HK-2 (cell line): ENCODE results near the gene TMEM91.
"Not testable (repeated sequence)": the region's sequence is repeated elsewhere in the genome, so short reads cannot be mapped to it uniquely, and the experiment has no call there.

Experiments used
- DNase-seq: peaks from one replicate; pipeline ENCODE4 v3.0.0-alpha.2; 2018; ENCODE audit not compliant: unreplicated experiment

TMEM91 gene

GRCh38 chr19:41353466-41354342 lies 22.6 kb upstream of the TMEM91 start, which contains the start of gene TGFB1:
Gene TGFB1, minus strand, starts transcription at chr19:41353922. Its CDS starts 878 bp downstream, at chr19:41353044.
- peak; percentile 90 for DNase-seq

- DNase-seq = no peak
Observed at GRCh38 chr19:41354343-41354953, 21.9 kb upstream of the TMEM91 start.

- DNase-seq = no peak
Observed at GRCh38 chr19:41355035-41355434, 21.3 kb upstream of the TMEM91 start.

DNA sequence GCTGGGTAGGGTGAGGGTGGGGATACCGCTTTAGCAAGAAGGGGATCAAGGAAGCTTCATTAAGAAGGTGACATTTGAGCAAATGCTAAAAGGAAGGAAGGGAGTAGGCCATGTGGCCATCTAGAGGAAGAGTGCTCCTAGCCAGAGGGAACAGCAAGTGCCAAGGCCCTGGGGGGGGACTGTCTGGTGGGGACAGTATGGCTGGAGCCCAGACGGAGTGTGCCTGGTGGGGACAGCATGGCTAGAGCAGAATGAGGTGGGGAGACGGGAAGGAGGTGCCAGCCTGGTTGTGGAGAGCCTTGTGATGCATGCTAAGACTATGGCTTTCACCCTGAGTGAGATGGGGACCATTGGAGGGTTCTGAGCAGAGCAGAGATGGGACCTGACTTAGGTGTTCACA lies 20.5 kb upstream of the TMEM91 start:
- no peak for DNase-seq

DNA sequence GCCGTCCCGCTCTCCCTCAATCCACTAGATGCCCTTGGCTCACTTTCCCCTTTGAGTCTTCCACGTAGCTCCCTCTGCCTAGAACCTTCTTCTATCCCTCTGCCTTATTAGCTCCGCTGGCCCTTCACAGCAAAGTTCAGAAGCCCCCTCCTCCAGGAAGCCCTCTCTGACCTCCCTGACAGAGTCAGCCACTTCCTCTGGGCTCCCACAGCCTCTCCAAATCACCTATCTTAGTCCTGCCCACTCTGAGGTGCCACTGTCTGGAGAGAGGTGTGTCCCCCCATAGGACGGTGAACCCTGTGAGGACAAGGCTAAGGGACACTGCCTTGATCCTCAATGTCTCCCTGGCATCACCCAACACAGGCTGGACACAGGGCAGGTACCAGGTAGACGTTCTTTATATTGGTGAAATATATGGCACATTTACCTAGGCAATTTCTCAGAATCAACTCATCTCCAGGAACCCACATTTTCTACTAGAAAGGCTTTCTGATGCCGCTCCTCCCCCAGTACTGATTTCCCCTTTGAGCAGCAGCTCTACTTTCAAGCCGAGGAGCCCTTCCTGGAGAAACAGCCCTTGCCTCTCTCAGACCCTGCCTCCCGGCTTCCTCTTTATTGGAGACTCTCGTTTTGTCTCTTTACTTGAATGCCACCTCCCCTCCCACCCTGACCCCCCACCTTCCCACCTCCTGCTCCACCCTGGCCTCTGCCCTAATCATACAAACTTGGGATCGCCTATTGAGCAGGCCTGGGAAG lies 19.2 kb upstream of the TMEM91 start:
- no peak for DNase-seq

GRCh38 chr19:41357746-41358145 lies 18.6 kb upstream of the TMEM91 start:
- DNase-seq = no peak

DNA sequence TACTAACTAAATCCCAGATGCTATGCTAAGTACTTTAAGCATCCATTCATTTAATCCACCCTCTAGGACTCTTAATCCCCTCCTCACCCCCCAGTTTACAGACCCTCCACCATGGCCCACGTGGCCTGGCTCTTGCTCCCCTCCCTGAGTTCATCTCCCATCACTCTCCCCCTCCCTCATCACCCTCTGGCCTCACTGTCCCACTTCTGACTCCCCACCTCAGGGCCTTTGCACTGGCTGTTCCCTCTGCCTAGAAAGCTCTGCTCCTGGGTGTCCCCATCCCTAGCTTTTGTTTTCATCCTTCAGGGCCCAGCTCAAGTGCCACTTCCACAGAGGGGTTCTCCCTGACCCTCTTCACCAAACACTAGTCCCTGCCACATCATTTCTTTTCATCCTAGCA lies 16.6 kb upstream of the TMEM91 start:
- no peak for DNase-seq

DNA sequence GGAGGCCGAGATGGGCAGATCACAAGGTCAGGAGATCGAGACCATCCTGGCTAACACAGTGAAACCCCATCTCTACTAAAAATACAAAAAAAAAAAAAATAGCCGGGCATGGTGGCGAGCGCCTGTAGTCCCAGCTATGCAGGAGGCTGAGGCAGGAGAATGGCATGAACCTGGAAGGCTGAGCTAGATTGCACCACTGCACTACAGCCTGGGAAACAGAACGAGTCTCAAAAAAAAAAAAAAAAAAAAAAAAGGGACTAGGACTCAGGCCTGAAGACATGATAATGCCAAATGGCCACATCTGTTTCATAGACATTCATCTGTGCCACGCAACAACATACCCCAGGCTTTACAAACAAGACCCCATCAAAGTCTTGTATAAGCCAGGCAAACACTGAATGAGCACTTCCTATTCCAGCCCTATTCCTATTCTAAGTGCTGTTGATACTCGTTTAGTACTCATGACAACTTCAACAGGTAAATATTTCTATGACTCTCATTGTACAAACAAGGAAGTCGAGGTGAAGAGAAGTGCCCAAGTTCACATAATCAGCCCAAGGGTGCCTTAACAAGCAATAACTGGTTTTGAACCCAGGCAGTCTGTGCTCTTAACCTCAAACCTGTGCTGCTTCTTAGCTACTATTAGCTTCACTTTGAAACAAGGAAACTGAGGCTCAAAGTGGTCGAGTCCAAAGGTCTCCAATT lies 14.0 kb upstream of the TMEM91 start:
- DNase-seq = no peak

- DNase-seq = no peak
Observed at GRCh38 chr19:41363371-41363752, 13.0 kb upstream of the TMEM91 start.

GRCh38 chr19:41363753-41364523 lies 12.4 kb upstream of the TMEM91 start, which contains the start of gene B9D2:
Gene B9D2, minus strand, starts transcription at chr19:41364149. Its CDS starts 630 bp downstream, at chr19:41363519.
- DNase-seq = peak; percentile 97

DNA sequence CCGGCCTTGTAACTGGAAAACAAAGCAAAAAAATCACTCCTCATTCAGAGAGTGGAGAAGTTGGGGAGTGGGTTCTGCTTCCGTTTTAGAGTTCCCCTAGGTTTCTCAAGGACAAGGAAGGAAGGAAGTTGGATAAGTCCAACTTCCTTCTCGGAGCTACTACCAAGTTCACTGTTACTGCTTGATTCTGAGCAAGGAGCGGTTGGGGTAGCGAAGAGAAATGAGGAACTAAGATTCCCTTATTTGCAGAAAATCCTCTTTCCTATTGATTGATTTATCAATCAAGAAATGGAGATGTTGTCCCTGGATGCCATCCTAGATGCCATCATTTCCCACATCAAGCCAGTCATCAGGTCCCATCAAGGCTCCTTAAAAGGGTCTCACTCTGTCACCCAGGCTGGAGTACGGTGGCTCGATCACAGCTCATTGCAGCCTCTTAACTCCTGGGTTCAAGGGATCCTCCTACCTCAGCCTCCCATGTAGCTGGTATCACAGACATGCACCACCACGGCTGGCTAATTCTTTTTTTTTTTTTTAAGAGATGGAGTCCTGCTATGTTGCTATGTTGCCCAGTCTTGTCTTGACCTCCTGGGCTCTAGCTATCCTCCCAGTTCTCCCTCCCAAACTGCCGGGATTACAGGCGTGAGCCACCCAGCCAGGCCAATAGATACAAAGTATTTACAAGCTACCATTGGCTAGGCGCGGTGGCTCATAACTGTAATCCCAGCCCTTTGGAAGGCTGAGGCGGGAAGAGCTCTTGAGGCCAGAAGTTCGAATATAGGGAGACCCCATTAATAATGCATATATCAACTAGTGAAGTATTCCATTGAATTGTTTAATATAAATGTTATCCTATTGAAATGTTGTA lies 11.6 kb upstream of the TMEM91 start:
- DNase-seq = no peak

DNA sequence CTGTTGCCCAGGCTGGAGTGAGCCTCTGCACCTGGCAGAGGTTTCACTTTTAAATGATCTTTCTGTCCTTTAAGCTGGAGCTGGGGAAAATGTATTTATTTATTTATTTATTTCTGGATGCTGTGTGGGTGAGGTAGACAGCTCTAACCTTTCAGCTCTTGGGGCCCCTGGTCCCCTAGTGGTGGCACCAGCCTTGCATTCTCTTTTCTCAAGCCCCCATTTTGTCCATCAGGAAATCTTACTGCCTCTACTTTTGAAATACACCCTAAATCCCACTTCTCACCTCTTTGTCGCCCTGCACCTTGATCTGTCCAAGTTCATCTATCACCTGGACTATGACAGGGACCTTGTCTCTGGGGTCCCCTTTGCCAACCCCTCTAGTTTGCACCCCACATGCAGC lies 10.2 kb upstream of the TMEM91 start:
- DNase-seq = no peak

DNA sequence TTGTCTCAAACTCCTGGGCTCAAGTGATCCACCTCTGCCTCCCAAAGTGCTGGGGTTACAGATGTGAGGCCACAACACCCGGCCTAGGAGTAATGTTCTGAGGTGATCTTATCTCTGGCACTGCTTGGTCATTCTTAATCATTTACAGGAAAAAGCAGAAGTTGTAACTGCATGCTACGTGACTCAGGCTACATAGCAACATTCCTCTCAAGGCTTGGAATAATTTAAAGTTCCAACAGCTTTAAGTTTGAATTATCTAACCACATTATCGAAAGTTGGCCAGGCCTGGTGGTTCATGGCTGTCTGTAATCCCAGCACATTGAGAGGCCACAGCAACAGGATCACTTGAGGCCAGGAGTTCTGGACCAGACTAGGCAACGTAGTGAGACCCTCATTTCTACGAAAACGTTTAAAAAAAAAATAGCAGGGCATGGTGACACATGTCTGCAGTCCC lies 8.5 kb upstream of the TMEM91 start:
- peak; percentile 48 for DNase-seq

DNA sequence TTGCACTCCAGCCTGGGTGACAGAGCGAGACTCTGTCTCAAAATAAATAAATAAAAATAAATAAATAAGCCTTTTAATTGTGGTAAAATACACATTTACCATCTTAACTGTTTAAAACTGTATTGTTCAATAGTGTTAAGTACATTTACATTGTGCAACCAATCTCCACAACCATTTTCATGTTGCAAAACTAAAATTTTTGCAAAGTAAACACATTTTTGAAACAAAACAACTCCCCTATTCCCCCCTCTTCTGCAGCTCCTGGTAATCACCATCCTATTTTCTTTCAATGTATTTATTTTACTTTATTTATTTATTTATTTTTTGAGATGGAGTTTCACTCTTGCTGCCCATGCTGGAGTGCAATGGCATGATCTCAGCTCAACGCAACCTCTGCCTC lies 6.6 kb upstream of the TMEM91 start:
- DNase-seq = no peak

DNA sequence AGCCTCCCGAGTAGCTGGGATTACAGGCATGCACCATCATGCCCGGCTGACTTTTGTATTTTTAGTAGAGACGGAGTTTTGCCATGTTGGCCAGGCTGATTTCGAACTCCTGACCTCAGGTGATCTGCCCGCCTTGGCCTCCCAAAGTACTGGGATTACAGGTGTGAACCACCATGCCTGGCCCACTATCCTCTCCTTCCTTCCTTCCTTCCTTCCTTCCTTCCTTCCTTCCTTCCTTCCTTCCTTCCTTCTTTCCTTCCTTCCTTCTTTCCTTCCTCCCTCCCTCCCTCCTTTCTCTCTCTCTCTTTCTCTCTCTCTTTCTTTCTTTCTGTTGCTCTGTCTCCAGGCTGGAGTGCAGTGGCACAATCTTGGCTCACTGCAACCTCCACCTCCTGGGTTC lies 5.2 kb upstream of the TMEM91 start:
- not testable (repeated sequence) for DNase-seq

DNA sequence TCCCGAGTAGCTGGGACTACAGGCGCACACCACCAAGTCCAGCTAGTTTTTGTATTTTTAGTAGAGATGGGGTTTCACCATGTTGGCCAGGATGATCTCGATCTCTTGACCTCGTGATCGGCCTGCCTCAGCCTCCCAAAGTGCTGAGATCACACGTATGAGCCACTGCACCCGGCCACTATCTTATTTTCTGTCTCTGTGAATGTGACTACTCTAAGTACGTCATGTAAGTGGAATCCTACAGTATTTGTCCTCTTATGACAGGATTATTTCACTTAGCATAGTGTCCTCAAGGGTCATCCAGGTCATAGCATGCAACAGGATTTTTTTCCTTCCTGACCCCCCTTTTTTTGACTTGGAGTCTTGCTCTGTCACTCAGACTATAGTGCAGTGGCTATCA lies 4.8 kb upstream of the TMEM91 start:
- no peak for DNase-seq

- DNase-seq = no peak
Observed at GRCh38 chr19:41372501-41372900, 3.8 kb upstream of the TMEM91 start.

GRCh38 chr19:41373993-41374392 lies 2.3 kb upstream of the TMEM91 start:
- DNase-seq = no peak

GRCh38 chr19:41376998-41377365 lies 649 bp downstream of the TMEM91 start:
- DNase-seq = no peak
